GM12873 (cell line): ENCODE results near the gene RALGDS.

Experiments
- TF ChIP-seq, protein P1 (sequence below): IDR thresholded peaks from 2 replicates; pipeline ENCODE4 v1.5.1; 2012; ENCODE audit warnings: low read depth, mild to moderate bottlenecking, moderate library complexity, low read length, control low read depth; ENCODE audit not compliant: insufficient read depth; ENCODE audit errors: missing control alignments

The RALGDS gene

DNA sequence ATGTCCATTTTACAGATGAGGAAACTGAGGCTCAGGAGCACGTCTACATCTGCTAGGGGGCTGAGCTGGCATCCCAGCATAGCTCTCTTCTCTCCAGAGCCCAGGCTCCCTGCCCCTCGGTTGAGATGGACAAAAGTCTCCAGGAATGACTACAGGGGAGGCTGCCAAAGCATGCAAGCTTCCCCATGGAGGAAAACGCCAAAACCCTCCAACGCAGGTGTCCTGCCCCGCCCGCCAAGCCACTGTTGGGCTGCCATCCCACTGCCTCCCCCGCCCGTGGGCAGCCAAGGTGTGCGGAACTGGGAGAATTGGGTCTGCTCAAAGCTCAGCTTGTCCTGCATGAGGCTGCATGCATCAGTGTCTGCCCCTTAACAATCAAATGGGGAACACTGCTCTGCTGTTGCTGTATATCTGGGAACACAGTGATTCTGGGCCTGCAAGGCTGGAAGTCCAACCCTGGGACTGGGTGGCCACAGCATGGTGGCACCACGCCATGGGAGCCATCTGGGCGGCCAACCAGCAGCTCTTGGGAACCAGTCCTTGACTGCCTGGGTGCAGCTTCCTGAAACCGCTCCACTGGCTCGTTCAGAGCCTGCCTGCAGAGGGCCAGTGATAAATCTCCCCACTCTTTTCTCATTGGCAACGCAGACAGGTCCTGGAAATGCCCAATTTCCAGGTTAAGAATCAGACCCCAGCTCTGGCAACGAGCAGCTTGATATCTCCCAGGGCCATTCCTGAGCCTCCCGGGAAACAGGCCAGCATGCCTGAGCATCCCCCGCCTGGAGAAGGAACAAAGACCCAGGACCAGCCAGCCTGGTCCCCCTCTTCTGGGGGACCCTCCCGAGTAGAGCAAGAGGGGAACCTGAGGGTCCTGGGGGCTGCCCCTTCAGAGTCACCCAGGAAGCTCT is 3.5 kb downstream of the RALGDS start:
- TF ChIP-seq, protein P1, sequence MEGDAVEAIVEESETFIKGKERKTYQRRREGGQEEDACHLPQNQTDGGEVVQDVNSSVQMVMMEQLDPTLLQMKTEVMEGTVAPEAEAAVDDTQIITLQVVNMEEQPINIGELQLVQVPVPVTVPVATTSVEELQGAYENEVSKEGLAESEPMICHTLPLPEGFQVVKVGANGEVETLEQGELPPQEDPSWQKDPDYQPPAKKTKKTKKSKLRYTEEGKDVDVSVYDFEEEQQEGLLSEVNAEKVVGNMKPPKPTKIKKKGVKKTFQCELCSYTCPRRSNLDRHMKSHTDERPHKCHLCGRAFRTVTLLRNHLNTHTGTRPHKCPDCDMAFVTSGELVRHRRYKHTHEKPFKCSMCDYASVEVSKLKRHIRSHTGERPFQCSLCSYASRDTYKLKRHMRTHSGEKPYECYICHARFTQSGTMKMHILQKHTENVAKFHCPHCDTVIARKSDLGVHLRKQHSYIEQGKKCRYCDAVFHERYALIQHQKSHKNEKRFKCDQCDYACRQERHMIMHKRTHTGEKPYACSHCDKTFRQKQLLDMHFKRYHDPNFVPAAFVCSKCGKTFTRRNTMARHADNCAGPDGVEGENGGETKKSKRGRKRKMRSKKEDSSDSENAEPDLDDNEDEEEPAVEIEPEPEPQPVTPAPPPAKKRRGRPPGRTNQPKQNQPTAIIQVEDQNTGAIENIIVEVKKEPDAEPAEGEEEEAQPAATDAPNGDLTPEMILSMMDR = no peak

DNA sequence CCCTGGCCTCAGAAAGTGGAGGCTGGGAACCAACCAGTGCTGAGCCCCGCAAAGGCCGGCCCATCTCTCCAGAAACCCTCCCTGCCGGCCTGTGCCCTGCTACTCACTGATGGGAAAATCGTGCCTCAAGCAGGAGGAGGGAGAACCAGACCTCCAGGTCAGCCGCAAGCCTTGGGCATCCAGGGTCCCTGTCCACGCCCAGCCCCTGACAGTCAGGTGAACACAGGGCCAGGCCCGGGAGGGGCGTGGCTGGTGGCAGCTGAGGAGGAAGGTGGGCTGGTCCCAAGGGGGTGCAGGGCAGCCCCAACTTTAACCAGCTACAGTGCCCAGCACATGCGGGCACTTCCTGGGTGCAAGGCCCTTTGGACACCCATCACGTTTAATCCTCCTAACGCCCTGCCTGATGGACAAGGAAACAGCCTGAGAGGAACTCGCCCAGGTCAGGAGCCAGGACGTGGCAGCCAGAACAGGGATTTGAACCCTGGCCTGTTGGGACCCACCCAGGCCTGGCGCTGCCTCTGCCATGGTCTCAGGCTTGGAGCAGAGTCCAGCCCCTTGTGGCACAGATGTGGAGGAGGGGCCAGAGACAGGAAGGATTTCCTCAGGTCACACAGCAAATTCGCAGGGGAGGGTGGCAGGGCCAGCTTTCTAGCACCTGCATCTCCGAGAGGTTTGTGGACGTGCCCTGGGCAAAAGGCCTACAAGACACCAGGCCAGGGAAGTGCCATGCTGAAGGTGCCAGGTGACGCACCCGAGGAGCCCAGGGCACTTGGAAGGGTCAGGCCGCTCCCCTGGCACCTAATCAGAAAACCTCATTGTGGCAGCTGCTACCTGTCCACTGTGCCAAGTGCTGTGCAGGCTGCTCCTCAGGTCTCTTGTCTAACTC is 4.5 kb downstream of the RALGDS start:
- TF ChIP-seq, protein P1 = no peak

DNA sequence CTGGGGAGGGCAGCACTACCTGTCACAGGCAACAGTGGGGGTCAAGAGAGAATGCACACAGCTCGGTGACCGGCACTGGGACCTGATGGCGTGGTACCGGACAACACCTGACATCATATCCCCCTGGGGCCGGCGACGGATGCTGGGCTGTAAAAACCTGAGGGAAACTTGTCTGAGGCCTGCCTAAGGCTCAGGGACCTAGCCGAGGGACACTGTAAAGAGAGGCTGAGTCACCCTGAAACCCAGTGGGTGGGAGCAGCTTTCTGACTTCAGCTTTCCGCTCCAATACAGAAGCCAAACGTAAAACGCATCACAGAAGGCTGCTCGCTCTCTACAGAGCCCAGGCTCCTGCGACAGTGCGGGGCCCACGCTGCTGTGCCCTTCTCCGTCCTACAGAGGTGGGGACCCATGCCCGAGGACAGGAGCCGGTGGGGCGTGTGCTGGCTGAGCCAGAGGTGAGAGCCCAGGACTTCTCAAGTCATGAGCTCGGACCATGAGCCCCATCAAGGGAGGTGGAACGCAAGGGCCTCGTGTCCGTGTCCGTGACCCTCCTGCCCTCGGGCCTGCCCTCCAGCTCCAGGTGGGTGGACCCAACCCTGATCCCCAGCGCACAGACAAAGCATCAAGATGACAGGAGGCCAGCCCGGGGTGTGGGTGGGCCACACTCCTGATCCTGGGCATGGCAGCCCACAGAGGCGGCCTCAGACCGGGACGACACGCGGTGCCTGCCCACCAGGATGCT is 5.3 kb downstream of the RALGDS start:
- TF ChIP-seq, protein P1 = no peak

DNA sequence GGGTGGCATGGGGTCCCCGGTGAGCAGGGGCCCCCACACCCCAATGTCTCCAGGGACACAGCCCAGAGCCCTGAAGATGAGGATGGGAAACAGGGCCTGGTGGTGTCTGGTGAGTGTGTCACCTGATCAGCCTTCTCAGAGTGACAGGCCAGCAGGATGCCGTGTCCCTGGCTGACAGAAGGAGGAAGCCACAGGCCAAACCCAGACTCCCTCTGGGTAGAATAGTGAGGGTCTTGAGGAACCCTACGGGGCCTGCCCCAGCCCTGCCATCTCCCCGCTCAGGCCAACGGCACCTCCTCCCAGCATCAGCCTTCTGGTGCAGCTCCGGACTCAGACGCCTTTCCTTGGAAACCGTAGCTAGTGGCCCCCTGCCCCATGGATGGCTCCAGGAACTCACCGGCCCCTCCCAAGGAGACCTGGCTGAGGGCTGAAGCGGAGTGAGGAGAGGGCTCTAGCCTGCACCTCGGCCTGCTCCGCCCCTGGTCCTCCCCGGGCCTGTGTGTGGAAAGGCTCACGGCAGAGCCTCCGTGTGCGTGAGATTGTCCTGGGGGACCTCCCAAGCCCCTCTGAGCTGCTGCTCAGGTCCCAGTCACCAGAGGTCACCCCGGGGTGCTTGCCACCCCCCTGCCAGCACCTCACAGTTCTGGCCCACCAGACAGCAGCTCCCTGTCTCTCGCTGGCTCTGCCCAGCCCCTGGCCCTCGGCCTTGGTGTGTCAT is 6.0 kb downstream of the RALGDS start:
- TF ChIP-seq, protein P1 = no peak

DNA sequence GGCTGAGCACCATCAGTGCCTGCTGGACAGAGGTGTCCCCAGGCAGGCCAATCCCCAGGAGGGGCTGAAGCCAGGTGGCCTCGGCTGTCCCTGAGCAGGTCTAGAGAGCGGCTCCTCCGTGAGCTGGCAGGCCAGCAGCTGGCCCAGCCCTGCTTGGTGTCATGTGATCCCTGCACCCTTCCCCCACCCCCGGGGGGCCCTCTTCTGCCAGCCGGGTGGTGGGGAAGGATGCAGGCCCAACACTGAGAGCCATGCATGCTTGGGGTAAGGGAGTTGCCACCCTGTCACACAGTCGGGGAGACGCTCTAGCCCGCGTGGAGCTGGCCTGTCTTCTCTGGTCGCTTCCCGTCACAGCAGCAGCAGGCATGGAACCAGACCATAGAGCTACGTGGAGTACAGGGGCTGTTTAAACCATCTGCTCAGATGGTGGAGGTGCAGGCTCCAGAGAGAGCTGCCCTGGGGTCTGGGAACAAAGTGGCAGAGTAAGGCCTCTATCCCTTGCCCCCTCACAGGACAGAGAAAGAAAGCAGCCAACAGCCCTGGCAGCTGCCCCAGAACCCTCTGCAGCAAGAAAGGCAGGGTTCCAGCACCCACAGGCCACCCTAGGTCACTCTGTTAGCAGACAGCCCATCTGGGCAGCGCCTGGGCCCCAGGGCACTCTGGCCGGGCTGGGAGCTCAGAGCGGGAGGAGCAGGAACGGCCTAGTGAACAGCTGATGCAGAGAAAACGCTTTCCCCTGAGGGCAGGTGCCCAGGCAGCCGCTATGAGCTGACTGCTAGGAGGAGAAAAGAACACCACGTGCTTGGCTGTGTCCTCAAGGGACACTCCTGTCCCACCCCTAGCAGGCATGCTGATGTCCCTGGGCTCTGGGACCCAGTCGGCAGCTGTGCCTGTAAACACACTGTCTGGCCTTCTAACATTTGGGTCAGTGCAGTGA is 6.8 kb downstream of the RALGDS start:
- TF ChIP-seq, protein P1 = no peak
